HG03039 (cell line): ENCODE measurements around the gene EXOC8.

Experiments
- ATAC-seq: cut with Tn5 transposase; IDR thresholded peaks from one replicate; pipeline ENCODE4 v1.9.1; 2021; ENCODE audit warnings: mild to moderate bottlenecking, moderate library complexity; ENCODE audit not compliant: unreplicated experiment

EXOC8 gene

GRCh38 chr1:231337472-231338269 lies at the start of gene EXOC8:
Gene EXOC8 (minus strand): TSS chr1:231337852. CDS start chr1:231337745, 107 bp downstream.
- peak; percentile 63 for ATAC-seq

- ATAC-seq, result no peak
Observed at GRCh38 chr1:231386466-231386865, 48.8 kb upstream of the EXOC8 start.

GRCh38 chr1:231385416-231385748 lies 47.7 kb upstream of the EXOC8 start:
- no peak for ATAC-seq

- no peak for ATAC-seq
Observed at GRCh38 chr1:231384696-231385415, 47.2 kb upstream of the EXOC8 start.

GRCh38 chr1:231383159-231383860 lies 45.7 kb upstream of the EXOC8 start:
- ATAC-seq, result no peak

- ATAC-seq, result no peak
Observed at GRCh38 chr1:231382426-231382825, 44.8 kb upstream of the EXOC8 start.

GRCh38 chr1:231381729-231382128 lies 44.1 kb upstream of the EXOC8 start:
- no peak for ATAC-seq

- no peak for ATAC-seq
Observed at GRCh38 chr1:231376875-231377549, 39.4 kb upstream of the EXOC8 start.

GRCh38 chr1:231376101-231376500 lies 38.4 kb upstream of the EXOC8 start:
- ATAC-seq, result no peak

GRCh38 chr1:231374394-231374793 lies 36.7 kb upstream of the EXOC8 start:
- no peak for ATAC-seq

GRCh38 chr1:231372501-231372900 lies 34.8 kb upstream of the EXOC8 start:
- no peak for ATAC-seq

- ATAC-seq, result no peak
Observed at GRCh38 chr1:231369282-231369681, 31.6 kb upstream of the EXOC8 start.

GRCh38 chr1:231364192-231364591 lies 26.5 kb upstream of the EXOC8 start:
- no peak for ATAC-seq

GRCh38 chr1:231363624-231364023 lies 26.0 kb upstream of the EXOC8 start:
- ATAC-seq, result no peak

- ATAC-seq, result no peak
Observed at GRCh38 chr1:231362325-231362724, 24.7 kb upstream of the EXOC8 start.

GRCh38 chr1:231359113-231359512 lies 21.5 kb upstream of the EXOC8 start:
- no peak for ATAC-seq

GRCh38 chr1:231357831-231358354 lies 20.2 kb upstream of the EXOC8 start:
- peak; percentile 67 for ATAC-seq

- ATAC-seq, result no peak
Observed at GRCh38 chr1:231357187-231357772, 19.6 kb upstream of the EXOC8 start.

GRCh38 chr1:231355171-231355570 lies 17.5 kb upstream of the EXOC8 start:
- no peak for ATAC-seq

- ATAC-seq, result no peak
Observed at GRCh38 chr1:231354330-231355020, 16.8 kb upstream of the EXOC8 start.
